IPS-NIHi11 (cell line): ENCODE measurements around the gene ZMYND11.
A peak's percentile ranks its signal among the peaks of the same experiment; 100 is the strongest.

Experiments used
- DNase-seq: peaks from one replicate; pipeline ENCODE4 v3.0.0; 2012; ENCODE audit warnings: mixed read lengths, low spot score

ZMYND11 gene

GRCh38 chr10:191703-192518 lies 56.7 kb downstream of the ZMYND11 start:
- DNase-seq = no peak

- DNase-seq = no peak
Observed at GRCh38 chr10:194281-194680, 59.0 kb downstream of the ZMYND11 start.

- no peak for DNase-seq
Observed at GRCh38 chr10:200405-200804, 65.2 kb downstream of the ZMYND11 start.

- no peak for DNase-seq
Observed at GRCh38 chr10:201328-201771, 66.1 kb downstream of the ZMYND11 start.

GRCh38 chr10:208616-209015 lies 73.4 kb downstream of the ZMYND11 start:
- DNase-seq = no peak

- DNase-seq = no peak
Observed at GRCh38 chr10:209357-209756, 74.1 kb downstream of the ZMYND11 start.

GRCh38 chr10:210297-210696 lies 75.0 kb downstream of the ZMYND11 start:
- DNase-seq = no peak

- DNase-seq = no peak
Observed at GRCh38 chr10:215444-215843, 80.2 kb downstream of the ZMYND11 start.

- DNase-seq = no peak
Observed at GRCh38 chr10:218798-219197, 83.5 kb downstream of the ZMYND11 start.

- no peak for DNase-seq
Observed at GRCh38 chr10:219731-220472, 84.6 kb downstream of the ZMYND11 start.

- no peak for DNase-seq
Observed at GRCh38 chr10:224571-224970, 89.3 kb downstream of the ZMYND11 start.

- DNase-seq = no peak
Observed at GRCh38 chr10:226018-226417, 90.8 kb downstream of the ZMYND11 start.

GRCh38 chr10:227014-227413 lies 91.8 kb downstream of the ZMYND11 start:
- DNase-seq = no peak

GRCh38 chr10:228366-228765 lies 93.1 kb downstream of the ZMYND11 start:
- DNase-seq = no peak

GRCh38 chr10:230758-231157 lies 95.5 kb downstream of the ZMYND11 start:
- DNase-seq = peak; percentile 17

- DNase-seq = no peak
Observed at GRCh38 chr10:232061-232460, 96.8 kb downstream of the ZMYND11 start.

GRCh38 chr10:232878-233277 lies 97.6 kb downstream of the ZMYND11 start:
- no peak for DNase-seq

- no peak for DNase-seq
Observed at GRCh38 chr10:234708-235406, 99.6 kb downstream of the ZMYND11 start.

GRCh38 chr10:235915-236314 lies 100.7 kb downstream of the ZMYND11 start:
- no peak for DNase-seq

- no peak for DNase-seq
Observed at GRCh38 chr10:239109-239508, 103.9 kb downstream of the ZMYND11 start.

- DNase-seq = no peak
Observed at GRCh38 chr10:241451-241850, 106.2 kb downstream of the ZMYND11 start.

GRCh38 chr10:241966-242643 lies 106.8 kb downstream of the ZMYND11 start:
- DNase-seq = no peak
